ENCODE measurements around the gene MACC1.

The MACC1 gene

DNA sequence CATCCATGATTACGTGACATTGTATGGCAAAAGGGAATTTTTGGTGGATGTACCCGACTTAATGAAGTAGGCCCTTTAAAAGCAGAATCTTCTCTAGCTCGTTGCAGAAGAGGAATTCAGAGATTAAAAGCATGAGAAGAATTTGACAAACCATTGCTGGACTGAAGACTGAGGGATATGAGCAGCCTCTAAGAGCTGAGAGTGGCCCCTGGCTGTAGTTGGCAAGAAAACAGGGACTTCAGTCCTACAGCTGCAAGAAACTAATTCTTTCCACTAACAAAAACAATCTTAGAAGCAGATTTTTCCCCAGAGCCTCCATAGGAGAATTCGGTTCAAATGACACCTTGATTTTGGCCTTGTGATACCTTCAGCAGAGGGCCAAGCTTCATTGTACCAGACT lies 34.1 kb downstream of the MACC1 start:
- DNase-seq (ENCODE audit: low read depth in 2 of 2, low spot score in 1 of 2) = no peak

DNA sequence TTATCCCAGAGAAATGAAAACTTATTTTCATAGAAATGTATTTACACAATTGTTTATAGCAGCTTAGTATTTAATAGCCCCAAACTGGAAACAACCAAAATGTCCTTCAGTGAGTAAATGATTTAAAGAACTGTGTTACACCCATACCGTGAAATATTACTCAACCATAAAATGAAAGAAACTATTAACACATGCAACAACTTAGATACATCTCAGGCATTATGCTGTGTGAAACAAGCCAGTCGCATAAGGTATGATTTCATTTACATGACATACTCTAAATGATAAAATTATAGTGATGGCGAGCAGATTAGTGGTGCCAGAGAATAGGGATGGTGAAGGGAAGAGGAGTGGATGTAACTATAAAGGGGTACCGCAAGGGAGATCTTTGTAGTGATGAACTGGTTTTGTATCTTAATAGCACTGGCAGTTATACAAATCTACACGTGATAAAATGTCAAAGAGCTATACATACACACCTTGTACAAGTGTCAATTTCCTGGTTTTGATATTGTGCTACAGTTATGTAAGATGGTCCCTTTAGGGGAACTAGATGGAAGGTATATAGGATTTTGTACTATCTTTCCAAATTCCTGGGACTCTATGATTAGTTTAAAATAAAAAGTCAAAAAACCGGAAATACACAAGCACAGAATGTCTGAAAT lies 40.5 kb downstream of the MACC1 start:
- DNase-seq (ENCODE audit: low read depth in 2 of 2, low spot score in 1 of 2) = no peak

DNA sequence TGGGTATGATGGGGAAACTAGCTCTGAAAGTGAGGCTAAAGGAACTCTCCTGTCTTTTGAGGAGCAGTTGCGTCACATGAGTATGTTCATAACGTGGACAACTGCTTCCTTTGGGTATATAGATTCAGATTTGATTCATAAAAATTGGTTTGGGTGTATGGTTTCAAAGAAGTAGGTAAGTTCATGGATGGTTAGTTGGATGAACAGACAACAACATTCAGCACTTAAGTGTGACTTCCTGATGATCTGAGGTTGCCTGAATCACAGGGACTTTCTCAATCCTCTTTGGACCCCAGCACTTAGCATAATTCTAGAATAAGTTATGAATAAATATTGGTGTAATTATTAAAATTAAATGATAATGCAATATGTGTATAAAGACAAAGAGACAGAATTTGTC lies 43.4 kb downstream of the MACC1 start:
- DNase-seq (ENCODE audit: low read depth in 2 of 2, low spot score in 1 of 2) = no peak

DNA sequence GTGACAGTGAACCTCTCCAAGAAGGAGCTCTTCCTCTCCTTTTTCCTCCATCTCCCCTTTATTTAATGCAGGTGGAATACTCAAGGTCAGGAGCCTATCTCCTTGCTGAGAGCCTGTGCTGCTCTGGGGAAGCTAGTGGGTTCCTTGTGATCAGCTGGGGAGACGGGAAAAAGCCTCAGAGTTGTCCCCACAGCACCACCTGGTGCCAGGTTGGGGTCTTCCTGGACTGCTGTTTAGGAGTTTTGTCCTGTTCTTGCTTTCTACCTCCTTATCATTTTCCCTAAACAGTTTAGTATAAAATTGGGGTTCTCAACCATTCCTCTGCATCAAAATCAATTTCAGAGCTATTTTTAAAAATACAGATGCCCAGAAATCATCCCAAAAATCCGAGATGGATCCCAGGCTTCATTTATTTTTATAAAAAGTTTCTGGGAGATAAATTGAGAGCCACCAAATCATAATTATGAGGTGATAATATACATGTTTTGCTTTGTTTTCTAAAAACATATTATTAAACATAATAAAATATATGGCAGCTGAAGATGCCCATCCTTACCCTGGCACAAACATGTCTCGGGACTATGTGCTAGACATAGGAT lies 44.3 kb downstream of the MACC1 start:
- no peak for DNase-seq (ENCODE audit: low read depth in 2 of 2, low spot score in 1 of 2)

DNA sequence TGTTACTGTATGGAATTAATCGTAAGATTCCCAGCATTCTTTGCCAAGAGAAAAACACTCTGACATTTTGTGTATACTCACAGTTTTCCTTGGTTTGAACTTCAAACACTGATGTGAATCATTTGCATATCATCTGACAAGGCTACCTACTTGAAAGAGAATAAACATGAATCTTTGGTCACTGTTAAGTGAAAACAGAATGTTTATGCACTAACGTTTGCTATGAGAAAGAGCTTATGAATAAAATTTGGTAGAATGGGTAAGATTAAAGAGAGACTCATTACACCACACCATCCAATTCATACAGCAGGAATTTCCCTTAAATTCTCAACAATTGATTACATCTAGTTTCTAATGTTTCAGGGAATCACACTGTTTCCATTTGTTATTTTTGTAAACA lies 46.6 kb downstream of the MACC1 start:
- no peak for DNase-seq (ENCODE audit: low read depth in 2 of 2, low spot score in 1 of 2)

DNA sequence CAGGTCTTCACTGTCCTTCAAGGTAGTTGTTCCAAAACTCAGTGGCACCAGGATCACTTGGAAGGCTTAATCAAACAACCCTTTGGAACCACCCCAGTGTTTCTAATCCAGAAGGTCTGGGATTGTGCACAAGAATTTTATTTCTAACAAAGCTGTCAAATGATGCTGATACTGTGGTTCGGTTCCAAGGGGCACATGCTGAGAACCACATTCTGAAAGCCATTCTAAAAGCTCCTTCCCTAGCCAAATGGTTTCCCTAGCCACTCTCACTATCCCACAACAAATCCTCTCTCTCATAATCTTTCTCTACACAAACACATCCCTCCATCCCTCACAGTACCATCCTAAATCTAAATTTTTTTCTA lies 52.1 kb downstream of the MACC1 start:
- no peak for DNase-seq (ENCODE audit: low read depth in 2 of 2, low spot score in 1 of 2)

DNA sequence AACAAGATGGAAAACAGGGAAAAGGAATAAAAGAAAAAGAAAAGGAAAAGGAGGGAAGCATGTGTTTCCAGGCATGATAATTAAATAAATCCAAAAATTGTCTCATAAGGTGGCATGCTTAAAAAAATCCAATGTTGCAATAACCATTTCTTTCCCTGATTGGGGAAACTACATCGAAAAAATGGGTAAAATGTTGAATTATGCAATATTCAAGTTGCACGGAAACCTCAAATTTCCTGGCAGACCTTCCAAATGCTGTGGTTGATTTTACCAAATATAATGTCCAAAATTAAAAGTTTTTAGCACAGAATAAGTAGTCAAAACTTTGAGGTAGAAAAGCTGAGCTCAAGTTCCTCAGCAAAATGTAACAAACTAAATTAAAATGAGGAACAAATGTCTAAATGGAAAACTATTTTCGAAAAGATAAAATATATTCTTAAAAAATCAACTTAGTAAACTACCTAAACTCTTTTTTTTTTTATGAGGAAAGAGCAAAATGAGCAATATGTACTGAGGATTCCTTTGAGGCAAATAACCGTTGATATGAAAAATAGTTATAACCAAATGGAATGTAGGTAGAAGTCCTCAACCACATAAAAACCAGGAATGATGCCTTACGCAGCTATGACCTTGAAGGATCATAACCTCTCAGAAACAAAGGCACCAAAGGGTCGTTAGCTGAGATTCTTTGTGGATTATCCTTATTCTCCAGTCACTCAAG lies 52.6 kb downstream of the MACC1 start:
- no peak for DNase-seq (ENCODE audit: low read depth in 2 of 2, low spot score in 1 of 2)

DNA sequence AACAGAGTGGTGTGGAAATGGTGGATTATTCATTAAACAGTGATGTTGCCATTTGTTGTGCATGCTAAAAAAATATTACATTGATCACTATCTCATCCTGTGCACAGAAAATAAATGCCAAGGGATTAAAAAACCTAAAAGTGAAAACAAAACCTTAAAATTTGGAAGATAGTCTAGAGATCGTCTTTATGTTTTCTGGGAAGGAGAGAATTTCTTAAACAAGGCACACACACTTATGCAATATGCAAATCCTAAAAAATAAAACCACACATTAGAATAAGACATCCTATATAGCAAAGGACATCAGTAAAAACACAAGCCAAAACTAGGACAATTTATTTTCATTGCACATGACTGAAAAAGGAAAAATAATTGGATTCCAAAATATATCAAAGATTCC lies 54.5 kb downstream of the MACC1 start:
- DNase-seq (ENCODE audit: low read depth in 2 of 2, low spot score in 1 of 2) = no peak

DNA sequence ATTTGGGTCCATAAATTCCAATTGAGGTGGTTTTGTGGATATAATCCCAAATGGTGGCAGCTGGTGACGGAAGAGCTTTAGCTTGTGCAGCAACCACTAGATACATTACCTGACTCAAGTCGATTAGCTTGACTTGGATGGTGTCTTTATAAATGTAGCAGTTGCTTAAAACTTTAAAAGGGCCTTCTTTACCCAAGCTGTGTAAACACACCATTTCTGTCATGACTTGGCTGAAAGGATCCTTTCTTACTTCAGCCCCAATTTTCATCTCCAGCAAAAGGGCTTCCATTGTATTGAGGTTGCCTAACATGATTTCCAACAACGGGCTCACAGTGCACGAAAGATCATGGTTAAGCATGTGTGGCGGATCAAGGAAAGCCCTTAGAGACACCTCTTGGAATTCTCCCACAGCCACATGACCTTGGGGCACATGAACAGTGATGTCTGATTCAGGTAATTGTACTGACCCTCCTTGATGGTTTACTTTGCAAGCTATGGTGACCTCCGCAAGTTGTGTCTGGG lies 57.9 kb downstream of the MACC1 start:
- DNase-seq (ENCODE audit: low read depth in 2 of 2, low spot score in 1 of 2) = no peak

DNA sequence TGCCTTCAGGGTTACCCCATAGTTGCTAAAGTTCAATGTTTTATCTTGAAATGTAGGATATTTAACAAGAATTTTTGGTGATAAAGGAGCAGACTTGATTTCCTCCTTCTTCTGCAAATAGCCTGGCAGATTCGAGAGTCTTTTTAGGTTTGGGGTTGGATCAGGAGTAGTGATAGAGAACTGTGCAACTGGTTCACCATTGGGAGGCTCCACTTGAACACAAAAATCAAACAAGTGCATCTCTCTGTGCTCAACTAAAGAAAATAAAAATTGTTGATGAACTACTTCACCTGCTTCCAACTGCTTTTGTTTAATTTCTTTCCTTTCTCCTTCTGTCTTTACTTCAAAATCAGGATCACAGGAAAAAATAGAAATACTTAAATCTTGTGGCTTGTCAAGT lies 58.5 kb downstream of the MACC1 start:
- DNase-seq (ENCODE audit: low read depth in 2 of 2, low spot score in 1 of 2) = no peak

DNA sequence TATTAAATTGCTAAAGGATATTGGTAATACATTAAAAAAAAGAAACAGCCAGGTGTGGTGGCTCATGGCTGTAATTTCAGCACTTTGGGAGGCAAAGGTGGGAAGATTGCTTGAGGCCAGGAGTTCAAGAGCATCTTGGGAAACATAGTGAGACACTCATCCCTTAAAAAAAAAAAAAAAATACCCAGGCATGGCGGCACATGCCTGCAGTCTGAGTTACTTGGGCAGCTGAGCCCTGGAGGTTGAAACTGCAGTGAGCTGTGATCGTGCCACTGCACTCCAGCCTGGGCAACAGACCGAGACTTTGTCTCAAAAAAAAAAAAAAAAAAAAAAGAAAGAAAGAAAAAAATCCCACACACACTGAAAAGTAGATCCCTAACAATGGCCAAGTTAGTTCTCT lies 59.7 kb downstream of the MACC1 start:
- no peak for DNase-seq (ENCODE audit: low read depth in 2 of 2, low spot score in 1 of 2)

DNA sequence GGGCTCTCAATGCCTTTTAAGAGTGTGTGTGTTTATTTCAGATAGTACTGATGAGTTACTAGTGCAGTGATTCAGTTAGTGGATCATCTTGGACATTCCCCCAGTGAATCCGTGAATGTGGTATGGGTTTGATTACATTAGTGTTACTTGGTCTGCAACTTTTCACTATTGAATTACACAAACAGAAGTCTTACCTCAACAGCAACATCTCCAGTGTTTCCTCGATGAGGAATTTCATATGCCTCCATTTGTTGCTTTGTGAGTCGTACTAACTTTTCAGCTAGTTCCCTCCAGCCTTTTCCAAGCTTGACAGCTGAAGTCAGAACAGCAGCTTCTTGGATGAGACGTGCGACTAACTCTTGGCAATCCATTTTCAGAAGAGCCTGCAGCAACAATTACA lies 63.2 kb downstream of the MACC1 start:
- DNase-seq (ENCODE audit: low read depth in 2 of 2, low spot score in 1 of 2) = no peak

DNA sequence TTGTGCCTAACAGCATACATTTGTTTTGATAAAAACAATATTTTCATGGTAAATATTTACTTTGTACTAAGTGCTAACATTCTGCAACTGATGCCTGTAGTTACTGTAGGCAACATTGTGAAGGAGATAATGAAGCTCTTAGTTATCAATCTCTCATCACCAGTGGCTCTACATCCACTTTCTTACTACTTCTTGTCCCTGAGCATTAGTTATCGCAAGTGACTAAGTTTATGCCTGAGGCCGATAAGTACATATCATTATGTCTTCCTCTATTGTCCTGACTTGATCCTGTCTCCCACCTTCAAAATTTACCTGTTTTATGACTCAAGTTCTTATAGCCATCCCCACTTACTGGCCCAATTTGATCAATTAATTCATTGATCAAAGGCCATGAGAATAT lies 63.6 kb downstream of the MACC1 start:
- no peak for DNase-seq (ENCODE audit: low read depth in 2 of 2, low spot score in 1 of 2)

DNA sequence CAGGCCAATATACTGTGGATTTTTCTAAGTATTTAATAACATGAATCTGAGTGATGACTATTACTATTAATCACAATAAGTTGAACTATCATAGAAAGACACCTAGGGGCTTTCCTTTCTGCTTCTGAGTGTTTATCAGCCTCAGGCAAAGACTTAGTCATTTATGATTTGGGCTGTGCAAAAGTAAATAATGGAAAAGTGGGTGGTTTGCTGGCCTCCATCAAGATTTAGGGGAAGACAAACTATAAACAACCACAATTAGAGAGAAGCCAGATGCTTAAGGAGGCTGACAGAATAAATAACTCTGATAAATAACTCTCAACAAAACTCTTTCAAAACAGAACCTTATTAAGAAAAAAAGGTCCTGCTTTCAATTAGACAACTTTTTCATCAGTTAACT lies 64.7 kb downstream of the MACC1 start:
- no peak for DNase-seq (ENCODE audit: low read depth in 2 of 2, low spot score in 1 of 2)

DNA sequence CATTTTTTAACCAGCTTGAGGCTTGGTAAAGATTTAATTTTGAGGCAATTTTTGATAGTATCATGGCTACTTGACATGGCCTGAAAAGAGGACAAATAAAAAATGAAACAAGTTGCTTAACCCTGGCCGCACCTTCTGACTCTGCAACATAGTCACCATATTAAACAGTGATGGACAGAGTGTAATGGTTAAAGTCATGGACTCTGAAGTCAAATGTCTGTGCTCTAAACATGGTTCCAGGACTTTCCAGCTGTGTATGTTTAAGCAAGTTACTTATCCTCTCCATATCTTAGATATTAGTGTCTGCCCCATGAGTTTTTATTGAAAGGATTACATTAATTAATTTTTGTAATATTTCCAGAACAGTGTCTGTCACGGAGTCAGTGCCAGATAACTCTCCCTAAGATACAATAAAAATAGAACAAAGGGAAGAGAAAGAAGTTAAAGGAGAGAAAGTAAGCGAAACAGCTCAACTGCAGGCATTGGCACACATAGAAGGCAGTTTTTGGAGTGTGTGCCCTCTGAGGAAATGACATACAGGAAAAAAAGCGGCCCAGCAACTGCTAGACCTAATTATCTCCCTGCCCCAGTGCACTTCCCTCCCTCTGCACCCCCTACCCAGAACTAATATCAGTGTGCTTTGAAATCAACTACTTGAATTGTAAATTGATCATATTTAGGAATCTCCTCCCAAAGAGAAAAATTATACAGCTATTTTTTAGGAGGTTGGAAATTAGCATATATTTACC lies 65.3 kb downstream of the MACC1 start:
- no peak for DNase-seq (ENCODE audit: low read depth in 2 of 2, low spot score in 1 of 2)

DNA sequence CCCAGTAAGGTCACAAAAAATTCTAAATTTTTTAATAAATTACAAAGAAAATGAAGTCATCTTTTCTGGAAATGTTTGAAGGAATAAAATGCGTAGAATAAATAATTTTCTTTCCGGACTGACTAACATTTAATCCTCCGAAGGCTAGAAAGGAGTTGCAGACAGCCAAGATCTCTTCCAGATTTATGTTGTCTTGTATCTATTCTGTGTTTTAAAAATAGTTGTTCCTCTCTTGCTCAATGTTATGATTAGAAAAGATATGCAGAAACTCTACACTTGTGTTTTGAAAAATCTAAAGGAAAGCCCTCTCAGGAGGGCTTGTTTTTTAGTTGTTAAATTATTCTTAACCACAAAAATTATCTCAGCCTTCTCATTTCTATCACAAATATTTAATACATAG lies 70.7 kb downstream of the MACC1 start:
- no peak for DNase-seq (ENCODE audit: low read depth in 2 of 2, low spot score in 1 of 2)

DNA sequence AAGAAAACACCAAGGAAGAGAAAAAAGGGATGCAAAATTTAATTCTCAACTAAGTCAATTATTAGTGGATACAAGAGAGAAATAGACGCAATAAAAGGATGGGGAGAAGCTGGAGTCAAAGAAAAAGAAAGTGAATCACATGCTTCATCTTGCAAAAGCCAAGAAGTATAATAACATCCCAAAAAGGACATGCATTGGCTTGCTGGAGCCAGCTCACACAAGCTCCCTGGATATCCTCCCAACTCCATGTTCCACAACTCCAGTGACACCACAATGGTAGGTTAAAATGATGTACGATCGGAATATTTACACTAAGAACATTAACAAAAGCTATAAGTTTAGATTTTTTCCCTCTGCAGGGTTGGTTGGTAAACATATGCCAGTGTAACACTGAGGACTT lies 72.4 kb downstream of the MACC1 start:
- no peak for DNase-seq (ENCODE audit: low read depth in 2 of 2, low spot score in 1 of 2)

DNA sequence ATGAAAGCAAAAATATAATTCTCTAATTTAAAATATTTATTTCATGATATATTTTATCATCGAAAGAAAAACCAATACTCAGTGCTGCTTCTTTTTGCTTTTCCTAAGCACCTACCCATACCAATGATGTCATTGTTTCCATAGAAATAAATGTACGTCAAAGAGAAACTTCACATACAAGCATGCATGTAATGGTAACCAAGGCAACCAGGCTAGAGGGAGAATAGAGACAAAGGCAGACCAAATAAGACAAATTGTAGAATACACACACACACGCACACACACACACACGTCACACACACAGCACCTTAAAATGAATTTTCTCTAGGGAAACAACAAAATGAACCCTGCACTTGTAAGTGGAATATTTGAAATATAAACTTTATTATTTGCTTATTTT lies 75.5 kb downstream of the MACC1 start:
- DNase-seq (ENCODE audit: low read depth in 2 of 2, low spot score in 1 of 2) = no peak

DNA sequence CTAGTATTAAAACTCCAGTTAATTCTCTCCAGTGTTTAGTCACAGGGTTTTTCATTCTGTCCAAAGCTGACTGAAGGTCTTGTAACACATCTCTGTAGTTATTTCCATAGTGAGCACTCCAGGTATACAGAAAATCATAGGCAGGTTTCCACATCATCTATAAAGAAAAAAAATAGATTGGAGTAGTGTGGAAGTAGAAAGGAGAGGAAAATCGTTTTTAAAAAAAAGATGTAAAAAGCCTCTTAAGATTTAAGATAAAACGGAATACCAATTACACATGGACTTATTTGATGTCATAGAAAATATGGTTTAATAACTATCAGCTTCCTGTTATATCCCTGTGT lies 76.2 kb downstream of the MACC1 start:
- no peak for DNase-seq (ENCODE audit: low read depth in 2 of 2, low spot score in 1 of 2)

DNA sequence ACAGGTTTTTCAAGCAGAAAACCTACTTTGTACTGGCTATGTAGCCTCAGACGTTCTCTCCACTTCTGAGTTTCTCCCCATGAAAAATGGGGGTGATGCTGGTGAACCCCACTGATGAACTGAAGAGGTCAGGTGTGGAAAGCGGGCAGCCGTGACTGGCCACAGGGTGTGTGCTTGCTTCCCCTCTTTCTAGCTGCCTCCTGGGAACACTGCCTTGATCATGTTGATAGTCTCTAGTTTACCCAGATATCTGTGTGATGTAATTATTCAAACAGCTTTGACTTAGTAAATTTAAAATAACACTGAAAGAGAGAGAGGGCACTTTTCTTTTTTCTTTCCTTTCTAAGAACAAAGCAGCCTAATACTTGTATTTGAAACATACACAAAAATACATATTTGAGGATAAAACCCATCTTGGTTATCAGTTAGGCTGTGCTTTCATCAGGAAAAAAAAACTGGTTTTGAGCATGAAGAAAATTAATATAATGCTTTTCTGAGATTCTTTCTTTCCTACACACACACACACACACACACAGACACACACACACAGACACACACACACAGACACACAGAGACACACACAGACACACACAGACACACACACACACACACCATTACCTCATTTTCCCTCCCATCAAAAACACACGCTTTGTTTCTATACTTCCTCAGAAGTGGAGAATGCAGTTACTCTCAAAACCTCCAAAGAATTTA lies 76.7 kb downstream of the MACC1 start:
- no peak for DNase-seq (ENCODE audit: low read depth in 2 of 2, low spot score in 1 of 2)

DNA sequence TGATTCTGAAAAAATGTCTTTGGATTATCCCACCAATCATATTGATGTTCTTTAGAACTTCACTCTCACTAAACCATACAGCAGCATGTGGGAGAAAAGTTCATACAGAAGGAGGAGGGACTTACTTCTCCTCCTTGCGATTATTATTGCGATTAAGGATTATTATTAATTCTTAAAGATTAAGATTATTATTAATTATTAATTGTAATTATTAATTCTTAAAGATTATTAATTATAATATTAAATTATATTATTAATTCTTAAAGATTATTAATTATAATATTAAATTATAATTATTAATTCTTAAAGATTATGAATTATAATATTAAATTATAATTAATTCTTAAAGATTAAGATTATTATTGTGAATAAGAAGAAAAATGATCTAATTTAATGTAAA lies 80.5 kb downstream of the MACC1 start:
- no peak for DNase-seq (ENCODE audit: low read depth in 2 of 2, low spot score in 1 of 2)
